Lower leg skin (tissue), 3 donors: ENCODE measurements around the gene REXO4.

Source experiments
- CTCF ChIP-seq, 3 donors: fragments of 450-650 bp; IDR thresholded peaks; one replicate each; pipeline ENCODE4 v1.5.1; 2016; ENCODE audit warnings: antibody characterized with exemption in 3 of 3, mild to moderate bottlenecking in 3 of 3, moderate library complexity in 2 of 3
- POLR2A ChIP-seq, 2 donors: fragments of 450-650 bp; IDR thresholded peaks; one replicate each; pipeline ENCODE4 v1.6.1; 2016 to 2017; ENCODE audit warnings: antibody characterized with exemption in 2 of 2, mild to moderate bottlenecking in 1 of 2, moderate library complexity in 1 of 2

DNA sequence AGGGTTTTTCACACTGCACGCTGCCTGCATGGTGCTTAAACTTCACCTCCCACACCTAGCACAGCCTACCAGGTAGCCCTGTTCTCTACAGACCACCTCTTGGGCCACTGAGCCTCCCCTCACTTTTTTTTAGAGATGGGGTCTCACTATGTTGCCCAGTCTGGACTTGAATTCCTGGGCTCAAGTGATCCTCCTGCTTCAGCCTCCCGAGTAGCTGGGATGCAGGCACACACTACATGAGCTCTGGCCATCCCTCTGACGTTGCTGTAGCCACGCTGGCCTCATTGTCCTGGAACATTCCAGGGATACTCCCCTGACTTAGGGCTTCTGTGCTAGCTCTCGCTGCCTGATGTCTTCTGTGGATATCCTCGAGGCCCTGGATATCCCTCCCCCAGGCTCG is 34.8 kb upstream of the REXO4 start:
- TF ChIP-seq POLR2A (IDR thresholded peaks at IDR 0.05) (no peak), CTCF (IDR thresholded peaks at IDR 0.05) (no peak)
